ENCODE results near the gene CATSPERE.

- no peak for TF ChIP-seq EP300 (IDR thresholded peaks at IDR 0.05; ENCODE audit: borderline replicate concordance)
- peak; percentile 94 for TF ChIP-seq YY1 (IDR thresholded peaks at IDR 0.05; ENCODE audit: low read depth)
- no peak for TF ChIP-seq RAD21 (IDR thresholded peaks at IDR 0.05; ENCODE audit: low read depth)
- TF ChIP-seq CEBPB (IDR thresholded peaks at IDR 0.05) = no peak
- TF ChIP-seq, protein P1, sequence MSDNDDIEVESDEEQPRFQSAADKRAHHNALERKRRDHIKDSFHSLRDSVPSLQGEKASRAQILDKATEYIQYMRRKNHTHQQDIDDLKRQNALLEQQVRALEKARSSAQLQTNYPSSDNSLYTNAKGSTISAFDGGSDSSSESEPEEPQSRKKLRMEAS (IDR thresholded peaks at IDR 0.05) = peak; percentile 75
- TF ChIP-seq EGR1 (IDR thresholded peaks at IDR 0.05) = peak; percentile 48; the same call in 1 of the 2 replicates
- TF ChIP-seq, protein P2, sequence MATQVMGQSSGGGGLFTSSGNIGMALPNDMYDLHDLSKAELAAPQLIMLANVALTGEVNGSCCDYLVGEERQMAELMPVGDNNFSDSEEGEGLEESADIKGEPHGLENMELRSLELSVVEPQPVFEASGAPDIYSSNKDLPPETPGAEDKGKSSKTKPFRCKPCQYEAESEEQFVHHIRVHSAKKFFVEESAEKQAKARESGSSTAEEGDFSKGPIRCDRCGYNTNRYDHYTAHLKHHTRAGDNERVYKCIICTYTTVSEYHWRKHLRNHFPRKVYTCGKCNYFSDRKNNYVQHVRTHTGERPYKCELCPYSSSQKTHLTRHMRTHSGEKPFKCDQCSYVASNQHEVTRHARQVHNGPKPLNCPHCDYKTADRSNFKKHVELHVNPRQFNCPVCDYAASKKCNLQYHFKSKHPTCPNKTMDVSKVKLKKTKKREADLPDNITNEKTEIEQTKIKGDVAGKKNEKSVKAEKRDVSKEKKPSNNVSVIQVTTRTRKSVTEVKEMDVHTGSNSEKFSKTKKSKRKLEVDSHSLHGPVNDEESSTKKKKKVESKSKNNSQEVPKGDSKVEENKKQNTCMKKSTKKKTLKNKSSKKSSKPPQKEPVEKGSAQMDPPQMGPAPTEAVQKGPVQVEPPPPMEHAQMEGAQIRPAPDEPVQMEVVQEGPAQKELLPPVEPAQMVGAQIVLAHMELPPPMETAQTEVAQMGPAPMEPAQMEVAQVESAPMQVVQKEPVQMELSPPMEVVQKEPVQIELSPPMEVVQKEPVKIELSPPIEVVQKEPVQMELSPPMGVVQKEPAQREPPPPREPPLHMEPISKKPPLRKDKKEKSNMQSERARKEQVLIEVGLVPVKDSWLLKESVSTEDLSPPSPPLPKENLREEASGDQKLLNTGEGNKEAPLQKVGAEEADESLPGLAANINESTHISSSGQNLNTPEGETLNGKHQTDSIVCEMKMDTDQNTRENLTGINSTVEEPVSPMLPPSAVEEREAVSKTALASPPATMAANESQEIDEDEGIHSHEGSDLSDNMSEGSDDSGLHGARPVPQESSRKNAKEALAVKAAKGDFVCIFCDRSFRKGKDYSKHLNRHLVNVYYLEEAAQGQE (IDR thresholded peaks at IDR 0.05; ENCODE audit: low read depth) = no peak
- peak; percentile 84 for TF ChIP-seq TAF1 (IDR thresholded peaks at IDR 0.05; ENCODE audit: low read depth)
- no peak for TF ChIP-seq TCF12 (IDR thresholded peaks at IDR 0.05; ENCODE audit: low read depth)
- TF ChIP-seq FOXM1 (IDR thresholded peaks at IDR 0.05; ENCODE audit: borderline replicate concordance, low read depth) = no peak
These were observed 191.8 kb downstream of the CATSPERE start, which contains the start of gene DESI2 for GRCh38 chr1:244652623-244653438.

All from Ishikawa (cell line).